A549 treated with RU486 at 1 μM for 4 hours (cell line): Measurements from ENCODE around the gene FATE1. TPM values are rescaled to one million over a fixed set of nuclear protein-coding genes. Genes with fewer than 3 reads are reported as not detected.

Source experiments
- total RNA-seq: library from RNA; stranded (reverse); fragments of 200-300 nt; extraction: Qiagen RNA extraction; gene quantifications from 5 replicates; pipeline ENCODE4 v1.2.3, GENCODE V29; 2022; ENCODE audit warnings: low read depth

Gene FATE1
- total RNA-seq = not detected in 5 replicates

GRCh38 chrX:151715752-151716151 lies at the start of gene FATE1:
TSS of gene FATE1 (plus strand) at chrX:151716035. CDS start at chrX:151716120, 85 bp downstream.

GRCh38 chrX:151694661-151695582 lies 20.9 kb upstream of the FATE1 start, which contains the start of gene PRRG3:
TSS of gene PRRG3 (plus strand) at chrX:151695458. CDS start at chrX:151698815, 3,357 bp downstream.

GRCh38 chrX:151734446-151734845 lies 18.6 kb downstream of the FATE1 start, which contains the start of gene CNGA2:
TSS of gene CNGA2 (plus strand) at chrX:151734746. CDS start at chrX:151738484, 3,738 bp downstream.

Other genes with a start within 250 kb of the FATE1 start
- gene PASD1, start 152.4 kb upstream of the FATE1 start, total RNA-seq = not detected in 5 replicates
- not detected in 5 replicates for gene PRRG3, start 20.6 kb upstream of the FATE1 start, total RNA-seq
- not detected in 5 replicates for gene CNGA2, start 18.7 kb downstream of the FATE1 start, total RNA-seq
- not detected in 5 replicates for gene MAGEA4, start 196.9 kb downstream of the FATE1 start, total RNA-seq